ENCODE measurements around the gene EIPR1.

Gene EIPR1

GRCh38 chr2:3269425-3270094 lies 108.1 kb downstream of the EIPR1 start:
- TF ChIP-seq CTCF (IDR thresholded peaks at IDR 0.05; ENCODE audit: insufficient read depth, missing control alignments) = no peak
- no peak for FAIRE-seq

GRCh38 chr2:3268705-3269029 lies 109.0 kb downstream of the EIPR1 start:
- FAIRE-seq = no peak
- DNase-seq (ENCODE audit: insufficient read length, low spot score) = no peak
- no peak for TF ChIP-seq CTCF (IDR thresholded peaks at IDR 0.05; ENCODE audit: insufficient read depth, missing control alignments)

More at GRCh38 chr2:3269425-3270094, 108.1 kb downstream of the EIPR1 start:
- no peak for DNase-seq (ENCODE audit: insufficient read length, low spot score)

- FAIRE-seq = no peak
- DNase-seq (ENCODE audit: insufficient read length, low spot score) = no peak
- no peak for TF ChIP-seq CTCF (IDR thresholded peaks at IDR 0.05; ENCODE audit: insufficient read depth, missing control alignments)
Observed at GRCh38 chr2:3267869-3268704, 109.5 kb downstream of the EIPR1 start.

GRCh38 chr2:3266925-3267867 lies 110.4 kb downstream of the EIPR1 start:
- DNase-seq (ENCODE audit: insufficient read length, low spot score) = no peak
- TF ChIP-seq CTCF (IDR thresholded peaks at IDR 0.05; ENCODE audit: insufficient read depth, missing control alignments) = no peak
- no peak for FAIRE-seq

- TF ChIP-seq CTCF (IDR thresholded peaks at IDR 0.05; ENCODE audit: insufficient read depth, missing control alignments) = no peak
- peak; percentile 87 for FAIRE-seq
- DNase-seq (ENCODE audit: insufficient read length, low spot score) = peak; percentile 88
Observed at GRCh38 chr2:3265981-3266924, 111.4 kb downstream of the EIPR1 start.

GRCh38 chr2:3265471-3265870 lies 112.1 kb downstream of the EIPR1 start:
- DNase-seq (ENCODE audit: insufficient read length, low spot score) (no peak), FAIRE-seq (no peak)
- peak; percentile 10 for TF ChIP-seq CTCF (IDR thresholded peaks at IDR 0.05; ENCODE audit: insufficient read depth, missing control alignments)

Data from D721Med (cell line).